Erythroblast (primary cell): ENCODE results near the gene ANKRD13D.

Experiments
- GATA1 ChIP-seq: IDR thresholded peaks from 2 replicates; pipeline ENCODE4 v1.6.1; 2011; ENCODE audit warnings: low read depth, mild to moderate bottlenecking, control low read depth, low read length, moderate library complexity
- POLR2A ChIP-seq: IDR thresholded peaks from 2 replicates; pipeline ENCODE4 v1.6.1; 2011; ENCODE audit warnings: mild to moderate bottlenecking, low read length

DNA sequence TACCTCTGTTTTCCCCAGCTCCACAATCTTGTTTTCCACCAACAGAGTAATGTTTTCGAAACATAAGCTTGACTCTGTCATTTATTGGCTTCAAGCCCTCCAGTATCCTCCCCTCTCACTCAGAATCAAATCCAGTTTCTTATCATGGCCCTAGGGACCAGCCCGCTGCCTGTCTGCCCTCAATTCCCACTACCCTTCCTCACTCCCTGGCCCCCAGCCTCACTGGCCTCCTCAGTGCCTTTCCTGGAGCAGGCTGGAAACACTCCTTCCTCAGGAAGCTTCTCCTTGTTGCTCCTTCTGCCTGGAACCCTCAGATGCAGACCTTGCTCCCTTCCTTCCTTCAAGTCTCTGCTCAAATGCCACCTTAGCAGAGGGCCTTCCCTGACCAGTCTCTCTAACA lies 60.4 kb downstream of the ANKRD13D start:
- no peak for TF ChIP-seq POLR2A
- no peak for TF ChIP-seq GATA1
